HG02938 (cell line): ENCODE data around the gene LPCAT4.
"Not testable (repeated sequence)": the region's sequence is repeated elsewhere in the genome, so short reads cannot be mapped to it uniquely, and the experiment has no call there.

Experiments
- ATAC-seq: cut with Tn5 transposase; IDR thresholded peaks from one replicate; pipeline ENCODE4 v1.9.1; 2021; ENCODE audit warnings: mild to moderate bottlenecking, moderate library complexity; ENCODE audit not compliant: unreplicated experiment

LPCAT4 gene

GRCh38 chr15:34365091-34365825 lies 1.7 kb downstream of the LPCAT4 start:
- no peak for ATAC-seq

DNA sequence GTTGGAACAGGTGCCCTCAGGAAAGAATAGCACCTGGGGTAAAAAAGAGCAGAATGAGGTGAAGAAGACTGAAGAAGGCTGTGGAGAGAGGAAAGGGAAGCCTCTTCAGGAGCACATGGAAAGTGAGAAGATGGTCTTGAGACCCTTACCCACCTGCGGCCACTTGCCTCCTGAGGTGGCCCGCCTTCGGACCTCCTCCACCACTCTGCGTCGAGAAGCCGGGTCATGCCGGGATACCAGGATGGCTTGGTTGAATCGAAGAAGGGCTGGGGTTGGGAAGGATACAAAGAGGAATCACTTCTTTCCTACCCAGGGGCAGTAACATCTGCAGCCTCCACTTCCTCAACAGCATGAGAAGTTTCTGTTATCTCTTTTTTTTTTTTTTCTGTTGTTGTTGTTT lies 3.0 kb downstream of the LPCAT4 start:
- no peak for ATAC-seq

DNA sequence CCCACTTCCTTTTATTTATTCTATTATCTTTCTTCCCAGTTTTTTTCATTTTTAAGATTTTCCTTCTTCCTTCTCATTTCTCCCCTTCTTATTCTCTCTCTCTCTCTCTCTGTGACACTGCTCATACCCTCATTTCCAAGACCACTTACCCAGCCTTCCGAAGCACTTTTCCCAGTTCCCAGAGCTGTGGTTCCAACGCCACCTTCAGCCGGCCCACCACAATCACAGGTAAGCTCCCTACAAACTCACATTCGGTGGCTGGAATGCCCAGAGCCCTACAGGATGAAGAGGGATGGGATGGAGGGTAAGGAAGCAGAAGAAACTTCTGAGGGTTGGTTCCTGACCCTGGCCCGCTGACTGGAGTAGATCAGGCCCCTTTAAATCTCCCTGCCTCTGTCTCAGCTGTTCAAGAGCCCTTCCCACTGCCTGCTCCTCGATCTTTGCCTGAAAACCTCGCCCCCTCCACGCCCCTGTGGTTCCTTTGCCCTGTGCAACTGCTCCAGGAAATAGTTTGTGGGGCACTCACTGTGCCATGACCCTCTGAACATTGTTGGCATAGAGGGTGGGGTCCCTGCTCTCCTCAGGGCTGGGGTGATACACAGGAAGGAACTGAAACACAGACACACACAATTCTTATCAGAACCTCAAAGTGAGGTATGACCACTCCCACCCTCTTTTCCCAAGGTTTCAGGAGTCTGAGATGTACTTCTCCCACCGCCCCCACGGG lies 4.8 kb downstream of the LPCAT4 start:
- no peak for ATAC-seq

DNA sequence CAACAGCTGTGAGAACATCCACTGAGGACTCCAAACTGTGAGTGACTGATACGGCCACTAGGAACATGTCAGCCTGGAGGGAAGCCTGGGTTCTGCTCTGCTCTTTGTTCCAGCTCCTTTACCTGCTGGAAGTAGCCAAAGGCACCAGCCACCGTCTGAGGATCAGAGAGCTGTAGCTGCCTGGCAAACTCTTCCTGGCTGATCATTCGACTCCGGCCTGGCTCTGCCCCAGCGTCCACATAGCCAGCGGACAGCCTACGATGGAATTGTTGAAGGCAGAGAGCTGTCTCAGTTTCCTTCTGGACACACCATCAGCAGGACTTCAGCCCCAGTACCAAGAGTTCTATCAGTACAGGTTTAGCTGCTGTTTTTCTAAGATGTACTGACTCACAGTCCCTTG lies 5.7 kb downstream of the LPCAT4 start:
- no peak for ATAC-seq

DNA sequence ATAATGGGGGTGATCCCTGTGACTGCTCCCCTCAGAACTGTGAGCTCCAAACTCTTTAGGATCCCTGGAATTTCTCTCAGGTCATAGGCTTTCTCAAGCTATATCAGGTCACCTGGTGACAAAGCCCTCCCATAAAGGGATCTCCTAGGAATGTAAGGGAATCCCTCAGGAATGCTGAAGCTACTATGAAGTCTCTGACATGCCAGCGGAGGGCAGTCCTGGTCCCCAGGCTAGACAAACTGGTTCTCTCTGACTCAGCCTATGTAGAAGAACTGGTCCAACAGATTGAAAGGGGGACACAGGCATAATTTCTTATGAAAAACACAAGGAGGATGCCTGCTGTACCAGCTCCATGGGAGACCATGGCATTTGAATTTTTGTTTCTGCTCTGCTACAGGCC lies 6.7 kb downstream of the LPCAT4 start:
- ATAC-seq, result no peak

GRCh38 chr15:34359416-34359815 lies 7.6 kb downstream of the LPCAT4 start:
- ATAC-seq, result no peak

DNA sequence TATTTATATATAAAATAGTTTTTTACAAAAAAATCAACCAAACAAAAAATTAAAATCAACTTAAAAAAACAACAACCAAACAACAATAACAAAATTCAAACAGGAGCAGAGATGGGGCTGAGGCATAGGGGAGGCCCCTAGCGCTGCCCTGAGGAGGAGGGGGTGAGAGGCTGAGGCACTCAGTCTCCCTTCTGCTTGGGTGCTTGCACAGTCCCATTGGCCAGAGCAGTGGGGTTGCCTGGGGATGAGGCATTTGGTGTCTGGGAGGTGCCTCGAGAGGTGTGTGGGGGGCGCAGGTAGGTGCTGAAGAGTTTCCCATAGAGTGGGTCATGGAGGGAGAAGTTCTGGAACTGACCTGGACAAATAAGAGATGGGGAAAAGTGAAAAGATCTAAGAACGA lies 8.0 kb downstream of the LPCAT4 start:
- ATAC-seq, result no peak

DNA sequence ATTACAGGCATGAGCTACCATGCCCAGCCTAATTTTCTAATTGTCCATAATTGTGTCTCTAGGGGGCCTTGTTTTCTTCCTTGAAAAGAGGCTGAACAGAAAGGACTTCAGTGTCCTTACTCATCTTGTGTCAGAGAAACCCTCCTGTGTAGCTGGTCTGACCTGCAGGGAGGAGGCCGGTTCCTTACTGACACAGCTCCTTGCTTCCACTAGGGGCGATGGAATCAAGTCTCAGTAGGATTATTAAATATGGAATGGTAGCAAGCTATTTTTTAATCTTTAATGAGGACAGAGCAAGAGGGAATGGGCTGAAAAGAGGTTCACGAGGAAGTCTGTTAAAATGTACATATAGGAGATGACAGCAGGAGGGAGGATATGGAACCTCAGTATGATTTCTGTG lies 8.6 kb downstream of the LPCAT4 start:
- no peak for ATAC-seq

DNA sequence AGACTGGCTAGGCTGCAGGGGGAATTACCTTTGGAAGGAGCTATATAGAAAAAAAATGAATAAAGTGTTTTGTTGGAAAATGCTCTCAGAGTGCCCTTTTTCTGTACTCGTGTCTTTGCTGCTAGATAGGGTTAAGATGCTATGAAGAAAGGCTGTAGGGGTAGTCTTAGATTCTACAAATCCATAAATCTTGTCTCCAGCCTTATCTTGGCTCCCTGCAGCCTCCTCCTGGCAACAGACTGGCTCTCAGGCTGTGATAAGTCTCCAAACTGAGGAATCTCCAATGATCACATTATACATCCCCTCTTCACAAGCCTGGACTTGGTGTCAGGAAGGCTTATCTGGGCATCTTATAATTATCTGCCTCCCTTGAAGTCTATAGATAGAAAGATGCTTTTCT lies 9.3 kb downstream of the LPCAT4 start:
- ATAC-seq, result no peak

DNA sequence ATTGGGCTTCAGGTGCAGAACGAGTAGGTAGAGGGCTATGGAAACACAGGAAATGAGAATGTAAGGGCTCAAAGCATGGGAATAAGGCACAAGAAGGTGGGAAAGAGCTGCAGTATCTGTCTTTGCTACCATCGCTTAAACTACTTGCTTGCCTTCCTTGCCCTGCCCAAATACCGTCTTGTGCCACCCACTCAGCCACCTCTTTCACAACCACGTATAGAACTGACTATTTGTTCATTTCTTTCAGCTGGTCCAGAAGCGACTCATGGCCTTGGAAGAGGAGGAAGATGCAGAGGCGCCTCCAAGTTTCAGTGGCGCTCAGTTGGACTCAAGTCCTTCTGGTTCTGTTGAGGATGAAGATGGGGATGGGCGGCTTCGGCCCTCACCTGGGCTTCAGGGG lies 11.8 kb downstream of the LPCAT4 start:
- no peak for ATAC-seq

DNA sequence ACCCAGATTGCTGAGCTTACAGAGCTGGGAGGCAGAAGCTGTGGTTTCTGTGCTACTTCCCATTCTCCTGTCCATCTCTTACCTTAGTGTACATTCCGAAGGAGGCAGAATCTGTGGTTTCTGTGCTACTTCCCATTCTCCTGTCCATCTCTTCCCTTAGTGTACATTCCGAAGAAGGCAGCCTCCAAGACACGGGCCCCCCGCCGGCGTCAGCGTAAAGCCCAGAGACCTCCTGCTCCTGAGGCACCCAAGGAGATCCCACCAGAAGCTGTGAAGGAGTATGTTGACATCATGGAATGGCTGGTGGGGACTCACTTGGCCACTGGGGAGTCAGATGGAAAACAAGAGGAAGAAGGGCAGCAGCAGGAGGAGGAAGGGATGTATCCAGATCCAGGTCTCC lies 12.7 kb downstream of the LPCAT4 start:
- ATAC-seq, result no peak

GRCh38 chr15:34353627-34354026 lies 13.4 kb downstream of the LPCAT4 start:
- ATAC-seq, result no peak

DNA sequence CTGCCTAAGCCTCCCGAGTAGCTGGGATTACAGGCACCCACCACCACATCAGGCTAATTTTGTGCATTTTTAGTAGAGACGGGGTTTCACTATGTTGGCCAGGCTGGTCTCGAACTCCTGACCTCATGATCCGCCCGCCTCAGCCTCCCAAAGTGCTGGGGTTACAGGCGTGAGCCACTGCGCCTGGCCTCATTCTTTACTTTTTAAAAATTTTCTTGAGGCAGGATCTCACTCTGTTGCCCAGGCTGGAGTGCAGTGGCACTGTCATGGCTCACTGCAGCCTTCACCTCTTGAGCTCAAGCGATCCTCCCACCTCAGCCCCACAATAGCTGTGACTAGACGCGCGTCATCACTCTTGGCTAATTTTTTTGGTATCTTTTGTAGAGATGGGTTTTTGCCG lies 14.0 kb downstream of the LPCAT4 start:
- not testable (repeated sequence) for ATAC-seq

- ATAC-seq, result no peak
Observed at GRCh38 chr15:34349769-34350168, 17.2 kb downstream of the LPCAT4 start.

GRCh38 chr15:34348735-34349300 lies 18.2 kb downstream of the LPCAT4 start:
- no peak for ATAC-seq

- no peak for ATAC-seq
Observed at GRCh38 chr15:34347951-34348638, 18.9 kb downstream of the LPCAT4 start.

- ATAC-seq, result peak; percentile 91
Observed at GRCh38 chr15:34342737-34343575, 24.0 kb downstream of the LPCAT4 start, which contains the start of the genes NOP10 and NUTM1. NOP10 (minus strand) TSS chr15:34343136; CDS start chr15:34343073, 63 bp downstream. NUTM1 (plus strand) TSS chr15:34343315; CDS start chr15:34343697, 382 bp downstream.

GRCh38 chr15:34342213-34342736 lies 24.7 kb downstream of the LPCAT4 start:
- not testable (repeated sequence) for ATAC-seq

GRCh38 chr15:34341381-34342212 lies 25.4 kb downstream of the LPCAT4 start:
- ATAC-seq, result no peak
